ENCODE data around the gene MGRN1.

GRCh38 chr16:4723071-4723767, 98.6 kb downstream of the MGRN1 start:
- TF ChIP-seq, protein P1, sequence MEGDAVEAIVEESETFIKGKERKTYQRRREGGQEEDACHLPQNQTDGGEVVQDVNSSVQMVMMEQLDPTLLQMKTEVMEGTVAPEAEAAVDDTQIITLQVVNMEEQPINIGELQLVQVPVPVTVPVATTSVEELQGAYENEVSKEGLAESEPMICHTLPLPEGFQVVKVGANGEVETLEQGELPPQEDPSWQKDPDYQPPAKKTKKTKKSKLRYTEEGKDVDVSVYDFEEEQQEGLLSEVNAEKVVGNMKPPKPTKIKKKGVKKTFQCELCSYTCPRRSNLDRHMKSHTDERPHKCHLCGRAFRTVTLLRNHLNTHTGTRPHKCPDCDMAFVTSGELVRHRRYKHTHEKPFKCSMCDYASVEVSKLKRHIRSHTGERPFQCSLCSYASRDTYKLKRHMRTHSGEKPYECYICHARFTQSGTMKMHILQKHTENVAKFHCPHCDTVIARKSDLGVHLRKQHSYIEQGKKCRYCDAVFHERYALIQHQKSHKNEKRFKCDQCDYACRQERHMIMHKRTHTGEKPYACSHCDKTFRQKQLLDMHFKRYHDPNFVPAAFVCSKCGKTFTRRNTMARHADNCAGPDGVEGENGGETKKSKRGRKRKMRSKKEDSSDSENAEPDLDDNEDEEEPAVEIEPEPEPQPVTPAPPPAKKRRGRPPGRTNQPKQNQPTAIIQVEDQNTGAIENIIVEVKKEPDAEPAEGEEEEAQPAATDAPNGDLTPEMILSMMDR (tag by site-specific recombination; IDR thresholded peaks at IDR 0.05), result no peak
- no peak for TF ChIP-seq ZNF16 (tag by site-specific recombination; IDR thresholded peaks at IDR 0.05; ENCODE audit: low read depth)
- TF ChIP-seq ZNF157 (tag by site-specific recombination; IDR thresholded peaks at IDR 0.05), result no peak
- no peak for TF ChIP-seq ZNF449 (tag by site-specific recombination; IDR thresholded peaks at IDR 0.05)
- no peak for TF ChIP-seq ZNF843 (tag by site-specific recombination; IDR thresholded peaks at IDR 0.05)
